Ectodermal cell (in vitro differentiated cells): ENCODE measurements around the gene C3orf22.
"Not testable (repeated sequence)": the region's sequence is repeated elsewhere in the genome, so short reads cannot be mapped to it uniquely, and the experiment has no call there.

ENCODE experiments used
- H3K27ac ChIP-seq: 2 replicates; pipeline ENCODE4 v1.7.0; 2013; ENCODE audit warnings: mild to moderate bottlenecking, low read depth, low read length; ENCODE audit not compliant: insufficient read depth, poor library complexity, severe bottlenecking
- H3K27me3 ChIP-seq: 2 replicates; pipeline ENCODE4 v1.7.0; 2013; ENCODE audit warnings: mild to moderate bottlenecking, low read length; ENCODE audit not compliant: insufficient read depth, control insufficient read depth, poor library complexity, severe bottlenecking
- H3K36me3 ChIP-seq: one replicate; pipeline ENCODE4 v1.7.0; 2013; ENCODE audit warnings: low read length; ENCODE audit not compliant: control insufficient read depth, insufficient read depth
- H3K4me1 ChIP-seq: one replicate; pipeline ENCODE4 v1.7.0; 2013; ENCODE audit warnings: low read length; ENCODE audit not compliant: control insufficient read depth, insufficient read depth
- H3K4me3 ChIP-seq: 2 replicates; pipeline ENCODE4 v1.7.0; 2013; ENCODE audit warnings: low read depth, low read length, control low read depth; ENCODE audit not compliant: insufficient read depth
- H3K9me3 ChIP-seq: 2 replicates; pipeline ENCODE4 v1.7.0; 2013; ENCODE audit warnings: mild to moderate bottlenecking, low read length, moderate library complexity; ENCODE audit not compliant: control insufficient read depth
- WGBS, 2 experiments: methylation state at CpG; one replicate each; pipeline ENCODE4 v1.1.7; 2013; ENCODE audit warnings: missing lambda C conversion rate in 2 of 2; 5-methylcytosine and 5-hydroxymethylcytosine counted together

Gene C3orf22

DNA sequence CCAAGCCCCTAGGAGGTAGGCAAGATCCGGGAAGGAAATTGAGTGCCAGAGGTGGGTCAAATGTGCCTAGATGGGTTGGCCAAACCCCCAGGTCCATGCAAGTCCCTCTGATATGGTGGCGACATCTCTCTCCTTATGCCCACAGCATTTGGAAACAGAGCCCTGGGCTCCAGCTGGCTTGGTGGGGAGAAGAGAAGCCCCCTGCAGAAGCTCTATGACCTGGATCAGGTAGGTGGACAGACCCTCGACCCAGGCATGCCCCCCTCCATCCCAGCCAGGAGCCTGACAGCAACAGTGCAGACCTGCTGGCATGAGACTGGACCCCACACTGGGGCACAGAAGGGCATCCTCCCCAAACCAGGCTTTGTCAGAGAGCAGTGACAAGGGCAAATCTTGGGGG, 22.6 kb downstream of the C3orf22 start:
- peaks cover 3% of the 10 kb centered on the region for H3K27me3 ChIP-seq
- H3K36me3 ChIP-seq, result no peaks in the 10 kb centered on the region
- H3K9me3 ChIP-seq, result no peaks in the 10 kb centered on the region
- H3K4me3 ChIP-seq, result no peak overlapping the region
- H3K27ac ChIP-seq, result no peak overlapping the region
- no peaks in the 10 kb centered on the region for H3K4me1 ChIP-seq
- 85 to 87% methylated on average over 3 of the region's 3 CpGs for WGBS, 2 experiments

DNA sequence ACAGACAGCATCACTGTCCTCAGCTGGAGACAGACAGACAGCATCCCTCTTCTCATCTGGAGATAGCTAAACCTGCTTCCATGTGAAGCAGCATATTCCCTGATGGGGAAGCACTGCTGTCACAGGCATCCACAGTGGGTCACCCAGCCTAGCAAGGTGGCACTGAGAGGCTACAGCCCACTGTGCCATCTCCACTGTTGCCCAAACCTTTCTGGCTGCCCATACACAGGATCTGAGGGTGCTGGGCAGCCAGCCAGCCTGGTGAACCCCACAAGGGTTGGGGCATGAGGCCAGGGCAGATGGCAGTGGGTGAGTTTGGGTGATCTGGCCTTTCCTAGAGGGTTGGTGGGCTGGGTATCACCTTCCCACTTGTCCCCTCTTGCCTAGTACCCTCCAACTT, 23.1 kb downstream of the C3orf22 start:
- no peaks in the 10 kb centered on the region for H3K4me1 ChIP-seq
- peaks cover 3% of the 10 kb centered on the region for H3K27me3 ChIP-seq
- no peak overlapping the region for H3K27ac ChIP-seq
- no peaks in the 10 kb centered on the region for H3K36me3 ChIP-seq
- H3K9me3 ChIP-seq, result no peaks in the 10 kb centered on the region
- H3K4me3 ChIP-seq, result no peak overlapping the region

DNA sequence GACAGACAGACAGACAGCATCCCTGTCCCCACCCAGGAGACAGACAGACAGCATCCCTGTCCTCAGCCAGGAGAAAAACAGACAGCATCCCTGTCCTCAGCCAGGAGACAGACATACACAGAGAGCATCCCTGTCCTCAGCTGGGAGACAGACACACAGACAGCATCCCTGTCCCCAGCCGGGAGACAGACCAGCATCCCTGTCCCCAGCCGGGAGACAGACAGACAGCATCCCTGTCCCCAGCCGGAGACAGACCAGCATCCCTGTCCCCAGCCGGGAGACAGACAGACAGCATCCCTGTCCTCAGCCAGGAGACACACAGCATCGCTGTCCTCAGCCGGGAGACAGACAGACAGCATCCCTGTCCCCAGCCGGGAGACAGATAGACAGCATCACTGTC, 24.0 kb downstream of the C3orf22 start:
- whole genome bisulfite sequencing, 2 experiments, result 89 to 91% methylated on average over 7 of the region's 7 CpGs
- H3K9me3 ChIP-seq, H3K27me3 ChIP-seq, H3K27ac ChIP-seq, H3K36me3 ChIP-seq, H3K4me3 ChIP-seq, H3K4me1 ChIP-seq: not testable (repeated sequence)

DNA sequence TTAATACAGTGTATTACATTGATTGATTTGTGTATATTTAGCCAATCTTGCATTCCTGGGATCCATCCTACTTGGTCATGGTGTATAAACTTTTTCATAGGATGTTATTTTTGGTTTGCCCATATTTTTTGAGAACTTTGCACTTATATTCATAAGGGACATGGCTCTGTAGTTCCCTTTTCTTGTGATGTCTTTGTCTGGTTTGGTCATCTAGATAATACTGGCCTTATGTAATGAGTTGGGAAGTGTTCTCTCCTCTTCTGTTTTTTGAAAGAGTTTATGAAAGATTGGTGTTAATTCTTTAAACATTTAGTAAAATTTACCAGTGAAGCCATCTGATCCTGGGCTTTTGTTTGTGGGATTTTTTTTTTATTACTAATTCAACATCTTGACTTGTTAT, 25.2 kb downstream of the C3orf22 start:
- no peak overlapping the region for H3K4me3 ChIP-seq
- H3K4me1 ChIP-seq, result no peaks in the 10 kb centered on the region
- H3K36me3 ChIP-seq, result no peaks in the 10 kb centered on the region
- no peak overlapping the region for H3K27ac ChIP-seq
- H3K27me3 ChIP-seq, result peaks cover 3% of the 10 kb centered on the region
- H3K9me3 ChIP-seq, result no peaks in the 10 kb centered on the region

DNA sequence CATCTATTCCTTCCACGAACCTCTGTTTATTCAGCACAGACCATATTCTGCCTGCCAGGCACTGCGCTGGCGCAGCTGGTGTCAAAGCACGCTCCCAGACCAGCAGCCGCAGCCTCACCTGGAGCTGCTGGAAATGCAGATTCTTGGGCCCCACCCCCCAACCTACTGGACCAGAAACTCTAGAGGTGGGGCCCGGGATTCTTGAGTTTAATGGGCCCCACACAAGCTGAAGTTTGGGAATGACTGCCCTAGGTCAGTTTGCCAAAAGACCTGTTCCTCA, 27.7 kb downstream of the C3orf22 start:
- Histone ChIP-seq H3K9me3 (no peaks in the 10 kb centered on the region), H3K36me3 (no peaks in the 10 kb centered on the region), H3K4me1 (peaks cover 5% of the 10 kb centered on the region), H3K27me3 (peaks cover 3% of the 10 kb centered on the region), H3K27ac (no peak overlapping the region), H3K4me3 (no peak overlapping the region)
- WGBS, 2 experiments, result 93% methylated on average over 6 of the region's 6 CpGs

DNA sequence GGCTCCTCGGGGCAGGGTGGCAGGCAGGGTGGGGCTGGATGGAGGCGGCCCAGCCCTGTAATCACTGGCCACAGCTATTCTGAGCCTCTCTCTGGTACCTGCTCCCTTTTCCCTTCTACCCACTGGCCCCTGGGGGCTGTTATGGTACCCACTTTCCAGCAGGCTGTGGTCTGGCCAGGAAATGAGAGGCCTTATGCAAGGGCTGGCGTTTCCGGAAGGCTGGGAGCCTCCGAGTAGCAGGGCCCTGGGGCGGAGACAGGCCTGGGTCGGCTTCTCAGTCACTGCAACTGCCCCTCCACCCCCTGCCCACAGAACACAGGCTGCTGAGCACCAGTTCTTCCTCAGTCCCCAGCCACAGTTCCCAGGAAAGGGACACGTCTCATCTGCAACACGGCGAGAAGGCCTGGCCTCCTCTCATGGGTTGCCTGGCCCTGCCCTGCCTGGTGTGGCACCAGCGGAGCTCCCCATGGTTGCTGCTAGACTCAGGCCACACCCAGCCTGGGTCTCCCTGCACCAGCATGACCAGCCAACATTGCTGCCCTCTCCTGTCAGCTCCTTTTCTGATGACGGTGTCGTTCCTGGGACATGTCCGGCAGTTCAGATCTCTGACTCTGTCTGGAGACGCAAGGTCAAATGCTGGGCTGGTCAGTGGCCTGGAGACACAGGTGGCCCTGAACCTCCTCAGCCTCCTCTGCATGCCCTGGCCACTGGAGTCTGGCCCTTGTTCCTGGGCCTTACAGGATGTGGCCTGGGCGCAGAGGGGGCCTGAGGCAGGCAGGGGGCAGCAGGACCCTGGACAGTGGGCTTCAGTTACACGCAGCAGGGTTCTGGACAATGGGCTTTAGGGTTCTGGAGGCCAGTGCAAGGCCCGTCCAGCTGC, 28.3 kb downstream of the C3orf22 start:
- no peak overlapping the region for H3K4me3 ChIP-seq

DNA sequence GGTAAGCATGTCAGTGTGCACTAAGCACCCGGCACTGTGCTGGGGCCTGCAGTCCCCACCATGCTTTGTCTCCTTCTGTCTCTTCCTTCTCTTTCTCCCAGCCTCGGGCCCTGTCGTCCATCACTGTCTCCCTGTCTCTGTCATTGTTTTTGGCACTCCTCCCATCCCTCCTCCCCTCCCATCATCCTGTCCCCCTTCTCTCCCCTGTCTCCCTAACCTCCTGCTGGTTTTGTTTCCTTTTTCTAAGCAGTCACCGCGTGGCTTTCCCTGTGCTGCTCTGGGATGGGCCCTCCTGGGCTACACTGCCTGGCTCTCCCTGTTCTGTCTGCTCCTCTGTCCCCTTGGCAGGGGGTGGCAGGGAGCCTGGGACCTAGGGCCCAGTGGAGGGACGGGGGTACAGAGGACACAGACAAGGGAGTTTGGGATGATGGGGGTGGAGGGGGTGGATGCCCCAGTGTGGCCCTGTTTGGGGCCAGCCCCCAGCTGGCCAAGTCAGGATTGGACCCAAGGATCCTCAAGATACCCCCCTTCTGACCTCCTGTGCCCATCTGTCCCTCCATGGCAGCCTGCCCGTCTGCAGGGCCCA, 29.1 kb downstream of the C3orf22 start:
- peaks cover 15% of the 10 kb centered on the region for H3K27me3 ChIP-seq
- no peak overlapping the region for H3K4me3 ChIP-seq
- H3K9me3 ChIP-seq, result no peaks in the 10 kb centered on the region
- no peak overlapping the region for H3K27ac ChIP-seq
- peaks cover 8% of the 10 kb centered on the region for H3K4me1 ChIP-seq
- no peaks in the 10 kb centered on the region for H3K36me3 ChIP-seq
- WGBS, 2 experiments, result 69 to 71% methylated on average over 7 of the region's 7 CpGs

More for the DNA sequence above, 28.3 kb downstream of the C3orf22 start:
- H3K27me3 ChIP-seq, result peaks cover 8% of the 10 kb centered on the region
- 86 to 88% methylated on average over 18 of the region's 18 CpGs for WGBS, 2 experiments
- H3K27ac ChIP-seq, result no peak overlapping the region
- H3K4me1 ChIP-seq, result peaks cover 5% of the 10 kb centered on the region
- no peaks in the 10 kb centered on the region for H3K36me3 ChIP-seq
- no peaks in the 10 kb centered on the region for H3K9me3 ChIP-seq

DNA sequence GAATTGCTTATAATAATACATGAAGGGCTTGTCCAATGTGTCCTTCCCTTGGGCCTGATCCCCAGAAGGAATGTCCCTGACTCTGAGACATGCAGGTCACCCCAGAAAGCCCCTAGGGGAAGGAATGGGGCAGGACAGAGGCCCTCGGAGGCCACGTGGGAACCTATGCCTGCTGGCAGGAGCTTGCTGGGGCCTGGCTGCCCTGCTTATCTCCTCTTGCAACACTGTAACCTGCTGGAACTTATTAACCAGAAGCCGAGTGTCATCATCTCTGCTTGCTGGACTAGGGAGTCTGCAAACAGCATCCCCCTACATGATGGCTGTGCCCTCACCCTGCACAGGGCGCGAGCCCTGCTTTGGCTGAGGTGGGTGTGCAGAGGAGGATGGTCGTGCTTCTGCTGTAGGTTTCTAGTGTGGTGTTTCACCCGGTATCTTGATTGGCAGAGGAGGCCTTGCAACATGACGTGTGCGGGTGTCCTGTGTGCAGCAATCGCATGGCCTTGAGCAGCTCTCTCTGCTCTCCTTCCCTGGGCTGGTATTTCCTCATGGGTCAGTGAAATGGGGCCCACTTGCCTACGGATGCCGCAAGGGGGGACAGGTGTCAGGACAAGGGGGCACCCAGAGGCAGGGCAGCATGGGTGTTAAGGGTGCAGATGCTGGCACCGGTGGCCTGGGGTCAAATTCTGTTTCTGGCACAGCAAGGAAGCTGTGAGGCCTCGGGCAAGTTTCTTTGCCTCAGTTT, 29.8 kb downstream of the C3orf22 start:
- no peaks in the 10 kb centered on the region for H3K9me3 ChIP-seq
- H3K36me3 ChIP-seq, result no peaks in the 10 kb centered on the region
- peaks cover 18% of the 10 kb centered on the region for H3K27me3 ChIP-seq
- peaks cover 9% of the 10 kb centered on the region for H3K4me1 ChIP-seq
- no peak overlapping the region for H3K4me3 ChIP-seq
- H3K27ac ChIP-seq, result no peak overlapping the region
- 90 to 94% methylated on average over 14 of the region's 14 CpGs for WGBS, 2 experiments

DNA sequence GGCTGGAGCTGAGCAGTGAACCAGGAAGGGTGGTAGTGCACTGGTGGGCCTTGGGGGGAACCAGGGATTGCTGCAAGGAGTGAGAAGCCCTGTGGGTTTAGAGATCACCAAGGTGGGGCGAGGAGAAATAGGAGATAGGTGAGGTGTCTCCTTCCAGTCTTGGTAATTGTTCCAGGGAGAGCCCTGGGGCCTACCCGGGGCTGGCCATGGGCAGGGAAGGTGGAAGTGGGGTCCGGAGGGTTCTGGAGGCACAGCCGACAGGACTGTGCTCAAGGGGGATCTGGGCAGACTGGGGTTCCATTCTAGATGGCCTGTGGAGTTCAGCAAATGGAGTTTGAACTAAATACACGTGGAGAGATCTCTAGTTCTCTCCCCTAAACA, 30.3 kb downstream of the C3orf22 start:
- 79 to 82% methylated on average over 5 of the region's 5 CpGs for WGBS, 2 experiments

DNA sequence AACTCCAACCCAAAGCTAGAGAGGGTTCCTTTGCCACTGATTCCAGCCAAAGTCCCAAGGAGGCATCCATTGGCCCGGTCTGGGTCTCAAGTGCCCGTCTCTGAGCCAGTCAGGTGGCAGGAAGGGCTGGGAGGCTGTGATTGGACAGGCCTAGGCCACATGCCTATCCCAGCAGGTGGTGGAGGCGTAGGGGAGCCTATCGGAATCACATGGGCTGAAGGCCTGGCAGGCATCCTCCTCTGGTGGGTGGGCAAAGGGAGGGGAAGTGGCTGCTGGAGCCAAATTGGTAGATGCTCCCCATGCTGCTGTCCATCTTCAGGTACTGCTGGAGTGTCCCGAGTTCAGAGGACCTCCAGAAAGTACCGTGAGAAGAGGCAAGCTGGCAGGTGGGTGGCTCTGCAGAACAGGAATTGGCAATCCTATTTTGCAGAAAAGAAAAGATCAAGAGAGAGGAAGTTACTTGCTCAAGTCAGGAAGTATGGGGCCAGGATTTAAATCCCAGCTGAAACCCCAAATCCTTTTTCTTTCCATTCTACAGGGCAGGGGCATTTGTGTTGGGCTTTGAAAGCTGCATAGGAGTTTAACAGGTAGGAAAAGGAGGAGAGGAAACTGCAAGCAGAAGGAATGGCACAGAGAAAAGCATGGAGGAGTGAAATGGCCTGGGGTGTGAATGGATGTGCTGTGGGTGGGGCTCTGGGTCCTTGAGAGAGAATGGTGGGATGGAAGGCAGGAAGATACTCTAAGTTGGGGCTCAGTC, 31.1 kb downstream of the C3orf22 start:
- WGBS, 2 experiments, result 71 to 72% methylated on average over 6 of the region's 6 CpGs
- Histone ChIP-seq H3K27ac (no peak overlapping the region), H3K4me1 (peaks cover 9% of the 10 kb centered on the region), H3K9me3 (no peaks in the 10 kb centered on the region), H3K27me3 (peaks cover 32% of the 10 kb centered on the region), H3K36me3 (no peaks in the 10 kb centered on the region), H3K4me3 (no peak overlapping the region)

More for the DNA sequence above, 30.3 kb downstream of the C3orf22 start:
- no peaks in the 10 kb centered on the region for H3K36me3 ChIP-seq
- peaks cover 24% of the 10 kb centered on the region for H3K27me3 ChIP-seq
- no peak overlapping the region for H3K4me3 ChIP-seq
- no peak overlapping the region for H3K27ac ChIP-seq
- H3K4me1 ChIP-seq, result peaks cover 9% of the 10 kb centered on the region
- H3K9me3 ChIP-seq, result no peaks in the 10 kb centered on the region
